KMS-11 (cell line): ENCODE results near the gene C22orf31.

ENCODE experiments used
- H2AFZ ChIP-seq: fragments of 200-600 bp; sonication (generic); 2 replicates; pipeline ENCODE4 v1.6.1; 2016; ENCODE audit warnings: antibody characterized with exemption, mixed run types, low read depth
- H3K27ac ChIP-seq: fragments of 200-600 bp; sonication (generic); 2 replicates; pipeline ENCODE4 v1.6.1; 2016; ENCODE audit warnings: mild to moderate bottlenecking, mixed run types
- H3K27me3 ChIP-seq: fragments of 200-600 bp; sonication (generic); 2 replicates; pipeline ENCODE4 v1.6.1; 2017; ENCODE audit warnings: mild to moderate bottlenecking, low read depth, mixed run types, moderate library complexity; ENCODE audit not compliant: insufficient read depth
- H3K36me3 ChIP-seq: fragments of 200-600 bp; sonication (generic); 2 replicates; pipeline ENCODE4 v1.6.1; 2017; ENCODE audit warnings: mild to moderate bottlenecking, mixed run types; ENCODE audit not compliant: insufficient read depth
- H3K4me1 ChIP-seq: fragments of 200-600 bp; sonication (generic); 2 replicates; pipeline ENCODE4 v1.6.1; 2016; ENCODE audit warnings: mild to moderate bottlenecking, low read depth, mixed run types; ENCODE audit not compliant: poor library complexity, severe bottlenecking
- H3K4me2 ChIP-seq: fragments of 200-600 bp; sonication (generic); 2 replicates; pipeline ENCODE4 v1.7.0; 2016; ENCODE audit warnings: mild to moderate bottlenecking, mixed run types
- H3K4me3 ChIP-seq: fragments of 200-600 bp; sonication (generic); IDR thresholded peaks from 2 replicates; pipeline ENCODE4 v1.6.1; 2017; ENCODE audit warnings: low read depth, low read length, mixed read lengths; ENCODE audit not compliant: insufficient read depth
- H3K79me2 ChIP-seq: fragments of 200-600 bp; sonication (generic); 2 replicates; pipeline ENCODE4 v1.6.1; 2016; ENCODE audit warnings: low read depth, mixed run types; ENCODE audit not compliant: insufficient read depth
- H3K9ac ChIP-seq: fragments of 200-600 bp; sonication (generic); 2 replicates; pipeline ENCODE4 v1.6.1; 2016; ENCODE audit warnings: mild to moderate bottlenecking, mixed run types
- H4K20me1 ChIP-seq: fragments of 200-600 bp; sonication (generic); 2 replicates; pipeline ENCODE4 v1.6.1; 2016; ENCODE audit warnings: mild to moderate bottlenecking, mixed run types; ENCODE audit not compliant: insufficient read depth
- TF ChIP-seq, protein P1 (sequence below): fragments of 200-600 bp; sonication (generic); conservative IDR thresholded peaks from 2 replicates; pipeline ENCODE4 v1.6.1; 2017; ENCODE audit warnings: low read depth, mild to moderate bottlenecking, antibody characterized with exemption, low read length, moderate library complexity, mixed read lengths

C22orf31 gene

GRCh38 chr22:29106839-29107238 lies 45.2 kb upstream of the C22orf31 start:
- Histone ChIP-seq H3K4me1 (peaks cover 12% of the 10 kb centered on the region), H4K20me1 (no peaks in the 10 kb centered on the region), H2AFZ (no peak overlapping the region), H3K79me2 (no peaks in the 10 kb centered on the region), H3K4me3 (no peak overlapping the region), H3K9ac (no peak overlapping the region), H3K27ac (no peak overlapping the region), H3K4me2 (no peak overlapping the region), H3K27me3 (no peaks in the 10 kb centered on the region), H3K36me3 (no peaks in the 10 kb centered on the region)
- TF ChIP-seq, protein P1, sequence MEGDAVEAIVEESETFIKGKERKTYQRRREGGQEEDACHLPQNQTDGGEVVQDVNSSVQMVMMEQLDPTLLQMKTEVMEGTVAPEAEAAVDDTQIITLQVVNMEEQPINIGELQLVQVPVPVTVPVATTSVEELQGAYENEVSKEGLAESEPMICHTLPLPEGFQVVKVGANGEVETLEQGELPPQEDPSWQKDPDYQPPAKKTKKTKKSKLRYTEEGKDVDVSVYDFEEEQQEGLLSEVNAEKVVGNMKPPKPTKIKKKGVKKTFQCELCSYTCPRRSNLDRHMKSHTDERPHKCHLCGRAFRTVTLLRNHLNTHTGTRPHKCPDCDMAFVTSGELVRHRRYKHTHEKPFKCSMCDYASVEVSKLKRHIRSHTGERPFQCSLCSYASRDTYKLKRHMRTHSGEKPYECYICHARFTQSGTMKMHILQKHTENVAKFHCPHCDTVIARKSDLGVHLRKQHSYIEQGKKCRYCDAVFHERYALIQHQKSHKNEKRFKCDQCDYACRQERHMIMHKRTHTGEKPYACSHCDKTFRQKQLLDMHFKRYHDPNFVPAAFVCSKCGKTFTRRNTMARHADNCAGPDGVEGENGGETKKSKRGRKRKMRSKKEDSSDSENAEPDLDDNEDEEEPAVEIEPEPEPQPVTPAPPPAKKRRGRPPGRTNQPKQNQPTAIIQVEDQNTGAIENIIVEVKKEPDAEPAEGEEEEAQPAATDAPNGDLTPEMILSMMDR = no peak

DNA sequence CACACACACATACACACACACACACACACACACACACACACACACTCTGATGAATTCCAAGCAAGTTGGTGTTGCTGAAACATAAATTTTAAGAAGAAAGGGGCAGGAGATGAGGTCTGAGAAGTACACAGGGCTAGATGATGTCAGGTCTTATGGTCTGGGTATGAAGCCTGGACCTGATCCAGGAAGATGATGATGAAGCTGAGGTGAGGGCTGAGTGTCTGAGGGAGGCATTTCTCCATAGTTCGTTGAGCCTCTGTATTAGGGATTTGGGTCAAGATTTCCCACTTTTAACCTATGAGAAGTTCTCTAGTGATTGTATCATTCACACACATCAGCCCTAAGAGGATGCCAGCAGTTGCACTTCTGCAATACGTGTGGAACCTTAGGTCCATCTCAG lies 43.8 kb upstream of the C22orf31 start:
- Histone ChIP-seq H3K9ac (no peak overlapping the region), H3K36me3 (no peaks in the 10 kb centered on the region), H4K20me1 (no peaks in the 10 kb centered on the region), H3K27ac (no peak overlapping the region), H2AFZ (no peak overlapping the region), H3K4me2 (no peak overlapping the region), H3K4me3 (no peak overlapping the region), H3K27me3 (no peaks in the 10 kb centered on the region), H3K4me1 (peaks cover 12% of the 10 kb centered on the region), H3K79me2 (no peaks in the 10 kb centered on the region)
- TF ChIP-seq, protein P1 = no peak

- Histone ChIP-seq H3K4me3 (no peak overlapping the region), H3K4me1 (peaks cover 12% of the 10 kb centered on the region), H4K20me1 (no peaks in the 10 kb centered on the region), H3K27ac (no peak overlapping the region), H2AFZ (no peak overlapping the region), H3K27me3 (no peaks in the 10 kb centered on the region), H3K79me2 (no peaks in the 10 kb centered on the region), H3K36me3 (no peaks in the 10 kb centered on the region), H3K4me2 (no peak overlapping the region), H3K9ac (no peak overlapping the region)
- TF ChIP-seq, protein P1 = no peak
Measured at GRCh38 chr22:29103121-29103520, 41.5 kb upstream of the C22orf31 start.

DNA sequence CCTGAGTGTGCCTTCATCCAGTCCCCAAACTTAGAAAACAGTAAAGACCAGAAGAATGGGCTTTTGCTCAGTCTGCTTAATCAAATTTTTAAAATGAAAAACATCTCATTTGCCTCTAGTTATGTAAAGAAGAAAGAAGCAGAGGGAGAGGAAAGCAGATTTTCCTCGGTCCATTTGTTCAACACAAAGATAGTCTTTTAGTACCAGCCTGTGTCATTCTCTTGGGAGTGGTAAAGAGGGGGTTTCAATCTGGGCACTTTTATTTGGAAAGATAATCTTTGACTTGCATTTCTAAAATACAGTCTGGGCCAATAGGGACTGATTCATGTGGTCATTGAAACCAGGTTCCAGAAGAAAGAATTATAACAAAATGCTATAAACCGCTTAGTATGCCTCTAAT lies 40.7 kb upstream of the C22orf31 start:
- no peak overlapping the region for H2AFZ ChIP-seq

More for the DNA sequence above, 40.7 kb upstream of the C22orf31 start:
- no peaks in the 10 kb centered on the region for H3K36me3 ChIP-seq
- H3K4me1 ChIP-seq = peaks cover 12% of the 10 kb centered on the region
- H3K27me3 ChIP-seq = no peaks in the 10 kb centered on the region
- H3K27ac ChIP-seq = no peak overlapping the region
- TF ChIP-seq, protein P1 = no peak
- H4K20me1 ChIP-seq = no peaks in the 10 kb centered on the region
- no peak overlapping the region for H3K9ac ChIP-seq
- H3K4me2 ChIP-seq = no peak overlapping the region
- no peak overlapping the region for H3K4me3 ChIP-seq
- no peaks in the 10 kb centered on the region for H3K79me2 ChIP-seq
